Tongue (tissue), 2 donors: ENCODE results near the gene DNAJB11. TPM values are rescaled to one million over a fixed set of nuclear protein-coding genes. Genes with fewer than 3 reads are reported as not detected.
"Not testable (repeated sequence)": the region's sequence is repeated elsewhere in the genome, so short reads cannot be mapped to it uniquely, and the experiment has no call there.

Experiments used
- DNase-seq: peaks from one replicate; pipeline ENCODE4 v3.0.0-alpha.2; 2015
- total RNA-seq: library from RNA; depleted of rRNA; stranded (reverse); fragments of >200 nt; gene quantifications from one replicate; pipeline ENCODE4 v1.2.3, GENCODE V29; 2014

The DNAJB11 gene
- total RNA-seq, 1 donor from 2014 or later = 45.7 TPM

GRCh38 chr3:186552408-186553031, 18.0 kb upstream of the DNAJB11 start:
- DNase-seq = no peak

DNA sequence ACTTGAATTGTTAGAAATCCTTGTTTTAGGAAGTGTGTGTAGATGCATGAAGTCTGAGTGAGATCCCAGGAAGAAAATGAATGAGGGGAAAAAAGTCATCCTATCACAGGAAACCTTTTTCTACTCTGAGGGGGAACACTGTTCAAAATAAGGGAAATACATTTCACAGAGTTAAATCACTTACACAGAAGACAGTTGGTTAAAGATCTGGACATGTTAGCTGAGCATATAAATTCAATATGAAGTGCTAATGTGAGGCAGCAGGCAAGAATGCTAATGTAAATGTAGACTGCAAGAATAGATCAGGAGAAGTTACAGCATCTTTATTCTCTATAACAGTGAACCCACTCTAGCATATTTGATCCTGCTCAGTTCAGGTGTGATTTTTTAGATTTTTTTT, 5.9 kb upstream of the DNAJB11 start:
- DNase-seq = no peak

DNA sequence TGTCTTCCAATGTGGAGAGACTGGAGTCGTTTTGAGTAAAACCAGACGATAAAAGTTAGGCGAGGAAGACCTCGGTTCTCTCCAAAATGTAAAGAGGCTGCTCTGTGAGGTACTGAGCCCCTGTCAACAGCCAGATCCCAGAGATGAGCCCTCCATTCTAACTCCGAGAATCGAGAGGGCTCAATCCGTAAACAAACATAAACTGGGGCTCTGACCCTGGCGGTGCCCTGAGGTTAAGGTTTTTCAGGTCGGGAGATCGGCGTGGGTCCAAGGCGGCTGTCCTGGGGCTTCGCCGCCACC, 3.8 kb upstream of the DNAJB11 start:
- no peak for DNase-seq

DNA sequence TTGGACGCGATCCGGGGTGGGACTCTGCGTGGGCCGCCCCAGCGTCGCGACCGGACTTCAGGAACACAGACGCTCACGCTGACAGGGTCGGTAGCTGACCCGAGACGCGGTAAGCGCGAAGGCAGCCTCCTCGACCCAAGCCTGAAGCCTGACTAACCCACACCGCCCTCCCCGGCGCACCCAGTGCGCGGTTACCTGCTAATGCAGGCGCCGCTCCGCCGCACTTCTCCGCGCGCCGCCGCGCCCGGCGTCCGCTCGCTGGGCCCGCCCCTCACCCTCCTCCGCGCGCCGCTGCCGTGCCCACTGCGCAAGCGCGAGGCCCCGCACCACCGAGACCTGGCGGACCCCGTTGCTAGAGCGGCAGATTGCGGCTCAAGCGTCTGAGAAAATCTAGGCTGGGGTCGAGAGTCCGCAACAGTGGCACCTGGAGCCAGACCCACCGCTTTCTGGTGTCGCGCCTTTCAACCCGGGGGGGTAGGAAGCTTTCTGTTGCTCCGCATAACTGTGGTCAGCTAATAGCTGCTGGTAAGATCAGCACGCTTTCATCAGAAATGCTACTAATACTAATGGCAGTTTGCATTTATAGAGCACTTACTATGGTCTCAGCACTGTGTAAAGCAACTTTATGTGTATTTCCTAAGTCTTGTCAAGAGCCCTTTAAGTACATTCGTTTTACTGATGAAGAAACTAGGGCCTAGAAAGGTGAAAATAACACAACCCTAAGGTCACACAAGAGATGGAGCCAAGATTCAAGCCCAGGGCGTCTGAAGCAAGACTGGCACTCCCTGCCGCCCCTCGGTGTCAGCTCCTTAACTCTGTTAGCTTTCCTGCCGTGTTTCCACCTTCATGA, 3.2 kb upstream of the DNAJB11 start, which contains the start of gene TBCCD1:
TBCCD1 (minus strand) TSS at position 268 of the 850 bp plus-strand sequence. CDS start 3,010 bp downstream, outside the sequence.
- DNase-seq = peak; percentile 96

- not testable (repeated sequence) for DNase-seq
Measured at GRCh38 chr3:186569361-186569760, 1.2 kb upstream of the DNAJB11 start.

DNA sequence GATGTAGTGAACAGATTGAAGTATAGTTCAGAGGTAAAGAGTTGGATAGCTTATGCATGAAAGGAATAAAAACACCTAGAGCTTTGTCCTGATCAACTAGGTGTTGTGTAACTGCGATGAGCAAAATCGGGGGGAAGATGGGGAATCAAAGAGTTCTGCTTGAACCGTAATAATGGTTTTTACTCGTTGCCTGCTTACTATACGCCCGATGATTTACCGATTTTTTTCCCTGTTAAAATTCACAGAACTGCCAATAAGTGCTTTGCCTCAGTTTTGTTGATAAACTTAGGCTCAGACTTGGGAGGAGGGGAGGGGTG, 783 bp upstream of the DNAJB11 start:
- DNase-seq = no peak

DNA sequence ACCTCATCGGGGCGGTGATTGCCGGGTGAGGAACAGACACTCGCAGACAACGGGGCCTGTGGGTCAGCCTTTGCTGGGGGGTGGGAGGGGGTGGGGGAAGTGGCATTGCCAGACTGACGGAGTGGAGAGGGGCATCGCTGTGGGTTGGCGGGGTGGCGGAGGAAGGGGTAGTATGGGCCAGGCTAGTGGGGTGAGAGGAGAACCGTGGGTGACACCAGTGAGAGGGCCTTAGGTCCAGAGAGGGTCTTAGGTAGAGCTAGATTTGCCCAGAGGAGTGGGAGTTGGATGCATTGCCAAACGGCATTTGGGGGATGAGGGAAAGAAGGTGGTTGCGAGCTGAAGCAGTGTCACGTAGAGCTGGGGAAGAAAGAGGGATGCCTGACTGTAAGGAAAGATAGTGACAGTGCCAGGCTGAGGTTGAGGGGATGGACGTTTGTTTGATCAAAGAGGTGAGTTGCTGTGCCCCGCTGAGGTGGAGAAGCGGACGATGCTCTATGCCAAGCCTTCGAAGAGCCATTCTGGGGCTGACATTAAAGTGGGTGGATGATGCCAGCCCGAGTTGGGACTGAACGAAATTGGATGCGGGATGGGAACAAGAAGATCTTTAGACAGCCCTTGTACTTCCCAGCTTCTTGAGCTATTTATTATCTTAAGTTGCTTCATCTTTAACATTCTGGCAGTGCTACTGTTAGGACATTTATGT, 572 bp downstream of the DNAJB11 start:
- DNase-seq = no peak

GRCh38 chr3:186571644-186572013, 1.1 kb downstream of the DNAJB11 start:
- no peak for DNase-seq

- DNase-seq = no peak
Measured at GRCh38 chr3:186577521-186577920, 7.0 kb downstream of the DNAJB11 start.

DNA sequence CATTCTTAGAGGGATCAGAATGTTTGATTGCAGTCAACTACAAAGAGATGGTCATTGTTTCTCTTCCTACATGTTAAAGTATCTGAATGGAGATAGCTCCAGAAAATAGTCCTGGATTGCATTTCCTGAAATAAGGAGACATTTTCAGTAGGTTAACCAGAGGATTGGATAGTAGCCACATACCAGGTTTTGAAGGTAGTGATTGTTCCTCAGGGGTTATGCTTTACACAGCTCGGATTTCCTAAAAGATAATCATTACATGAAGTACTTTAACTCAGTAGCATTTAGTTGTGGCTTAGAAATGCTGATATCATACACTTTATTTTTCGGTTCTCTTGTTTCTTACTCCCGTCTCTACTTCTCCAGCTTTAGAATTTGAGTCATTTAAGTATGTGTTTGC, 10.3 kb downstream of the DNAJB11 start:
- DNase-seq = no peak

- no peak for DNase-seq
Measured at GRCh38 chr3:186582541-186582940, 12.0 kb downstream of the DNAJB11 start.

DNA sequence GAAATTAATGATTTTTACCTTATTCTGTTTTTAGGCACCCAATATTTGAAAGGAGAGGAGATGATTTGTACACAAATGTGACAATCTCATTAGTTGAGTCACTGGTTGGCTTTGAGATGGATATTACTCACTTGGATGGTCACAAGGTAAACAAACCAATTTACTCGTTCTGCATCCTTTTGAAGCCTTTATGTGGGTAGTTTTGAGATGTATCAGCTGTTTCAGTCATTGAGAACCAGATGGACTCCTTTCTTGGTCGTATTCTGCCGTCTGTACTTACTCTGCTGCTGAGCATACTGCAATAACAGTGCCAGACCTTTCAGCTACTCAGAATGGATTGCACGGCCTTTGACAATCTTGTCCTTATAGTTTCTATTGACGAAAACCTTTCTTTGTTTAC, 13.3 kb downstream of the DNAJB11 start:
- DNase-seq = no peak

DNA sequence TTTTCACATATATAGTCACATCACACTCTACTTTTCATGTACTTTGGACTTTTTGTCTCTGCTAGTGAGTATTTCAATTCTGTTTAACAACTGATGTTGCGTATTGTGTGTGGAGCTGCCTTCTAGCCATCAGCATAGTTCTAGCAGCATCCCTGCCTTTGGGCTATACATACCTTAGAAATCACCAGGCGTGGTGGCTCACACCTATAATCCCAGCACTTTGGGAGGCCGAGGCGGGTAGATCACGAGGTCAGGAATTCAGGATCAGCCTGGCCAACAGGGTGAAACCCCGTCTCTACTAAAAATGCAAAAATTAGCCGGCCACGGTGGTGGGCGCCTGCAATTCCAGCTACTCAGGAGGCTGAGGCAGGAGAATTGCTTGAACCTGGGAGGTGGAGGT, 15.7 kb downstream of the DNAJB11 start:
- not testable (repeated sequence) for DNase-seq

DNA sequence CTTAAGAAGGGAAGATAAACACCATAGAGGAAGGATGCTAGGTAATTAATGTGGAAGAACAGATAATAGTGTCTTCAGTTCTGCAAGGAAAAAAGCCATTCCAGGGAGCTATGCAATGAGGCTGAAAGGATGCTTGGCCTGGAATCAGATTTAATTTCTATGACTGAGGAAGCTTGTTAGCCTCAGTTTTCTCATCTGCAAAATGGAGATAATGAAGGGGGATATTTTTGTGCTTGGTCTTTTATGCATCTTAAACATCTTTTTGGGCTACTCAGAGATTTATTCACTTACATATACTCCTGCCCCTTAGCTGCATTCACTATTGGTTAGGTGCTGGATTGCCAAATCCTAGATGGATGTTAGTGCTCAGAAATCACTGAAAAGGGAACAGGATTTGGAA, 16.7 kb downstream of the DNAJB11 start:
- no peak for DNase-seq

- DNase-seq = no peak
Measured at GRCh38 chr3:186588632-186589031, 18.1 kb downstream of the DNAJB11 start.

DNA sequence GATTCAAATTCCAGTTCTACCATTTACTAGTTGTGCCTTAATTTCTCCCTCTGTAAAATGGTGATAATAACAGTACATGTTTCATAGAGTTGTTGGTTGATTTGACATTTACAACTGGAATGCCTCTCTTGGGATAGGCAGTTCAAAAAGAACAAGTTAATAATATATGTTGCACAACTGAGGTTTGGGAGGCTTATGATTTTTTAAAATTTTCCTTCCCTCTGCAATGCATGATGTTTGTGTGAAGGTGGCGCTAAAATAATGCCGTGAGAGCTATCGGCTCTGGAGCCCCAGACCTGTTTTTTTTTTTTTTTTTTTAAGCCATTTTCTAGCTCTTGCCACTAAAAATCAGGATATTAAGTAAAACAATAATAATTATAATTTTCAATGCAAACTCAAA, 18.6 kb downstream of the DNAJB11 start:
- no peak for DNase-seq

DNA sequence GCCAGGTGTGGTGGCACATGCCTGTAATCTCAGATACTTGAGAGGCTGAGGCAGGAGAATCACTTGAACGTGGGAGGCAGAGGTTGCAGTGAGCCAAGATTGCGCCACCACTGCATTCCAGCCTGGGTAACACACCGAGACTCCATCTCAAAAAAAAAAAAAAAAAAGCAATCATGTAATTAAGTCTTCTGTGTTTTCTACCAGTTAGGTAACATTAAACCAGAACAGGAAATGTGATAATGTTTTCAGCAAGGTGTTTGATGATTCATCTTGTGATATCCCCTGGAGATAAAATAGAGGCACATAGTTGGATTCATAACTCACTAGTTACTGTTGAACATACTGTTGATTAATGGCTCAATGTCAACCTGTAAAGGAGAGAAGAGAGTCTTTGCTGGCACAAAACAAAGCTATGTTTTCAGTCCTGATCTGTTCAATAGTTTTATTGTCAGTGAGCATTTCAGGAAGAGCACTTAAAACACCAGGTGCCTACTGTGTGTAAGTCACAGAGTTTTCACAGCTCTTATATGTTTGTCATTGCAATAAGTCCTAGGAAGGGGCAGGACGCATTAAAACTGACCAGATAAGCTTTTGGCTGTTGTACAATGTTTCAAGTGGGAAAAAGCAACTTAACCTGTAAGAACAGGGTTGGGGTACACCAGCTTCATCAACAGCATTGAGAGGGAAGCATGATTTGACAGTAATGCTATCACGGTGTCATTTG, 19.5 kb downstream of the DNAJB11 start:
- DNase-seq = no peak

- no peak for DNase-seq
Measured at GRCh38 chr3:186590580-186591295, 20.2 kb downstream of the DNAJB11 start.

DNA sequence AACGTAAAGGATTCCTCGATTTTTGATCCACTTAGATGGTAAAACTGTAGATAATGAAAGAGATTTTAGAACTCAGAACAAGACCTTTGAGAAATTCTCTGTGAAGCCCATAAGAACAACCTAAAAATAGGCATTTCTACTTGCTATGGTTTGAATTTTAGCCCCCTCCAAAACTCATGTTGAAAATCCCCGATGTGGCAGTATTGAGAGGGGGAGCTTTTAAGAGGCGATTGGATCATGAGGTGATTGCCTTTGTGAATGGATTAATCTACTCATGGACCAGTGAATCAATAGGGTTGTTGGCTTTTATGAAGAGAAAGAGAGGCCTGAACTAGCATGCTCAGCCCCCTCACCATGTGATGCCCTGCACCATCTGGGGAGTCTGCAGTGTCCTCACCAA, 22.2 kb downstream of the DNAJB11 start:
- no peak for DNase-seq

GRCh38 chr3:186593862-186594261, 23.3 kb downstream of the DNAJB11 start:
- no peak for DNase-seq

DNA sequence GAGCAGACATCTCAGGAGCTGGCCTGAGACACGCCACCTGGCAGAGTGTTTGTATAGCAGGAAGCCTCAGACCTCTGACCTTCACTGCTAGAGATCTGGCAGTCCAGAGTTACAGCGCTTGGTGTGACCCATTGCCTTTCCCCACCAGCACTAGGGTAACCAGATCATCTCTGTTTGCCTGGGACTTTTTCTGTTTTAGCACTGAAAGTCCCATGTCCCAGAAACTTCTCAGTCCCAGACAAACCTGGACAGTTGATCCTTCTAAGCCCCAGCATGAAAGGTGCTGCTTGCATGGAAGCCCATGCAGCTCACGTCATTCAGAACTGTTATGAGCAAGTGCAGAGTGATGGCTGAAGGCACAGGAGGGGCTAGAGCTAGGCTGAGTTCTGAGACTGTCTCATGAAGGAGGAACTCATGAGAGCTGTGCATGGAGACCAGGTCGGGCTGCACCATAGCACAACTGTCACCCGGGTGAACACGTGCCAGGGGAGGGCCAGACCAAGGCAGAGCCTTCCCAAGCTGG, 24.1 kb downstream of the DNAJB11 start:
- no peak for DNase-seq
